Lower leg skin (tissue), 4 donors: ENCODE measurements around the gene PLB1. TPM values are rescaled to one million over a fixed set of nuclear protein-coding genes. Genes with fewer than 3 reads are reported as not detected.

Experiments used
- DNase-seq, 2 donors: peaks; one replicate each; pipeline ENCODE4 v3.0.0-alpha.2; 2019; ENCODE audit warnings: low spot score in 2 of 2
- H3K4me3 ChIP-seq: fragments of 200-600 bp; sonication (generic); 2 replicates; pipeline ENCODE4 v1.5.1; 2017; ENCODE audit warnings: mild to moderate bottlenecking, low read depth; ENCODE audit not compliant: poor library complexity, severe bottlenecking
- POLR2A ChIP-seq, 2 donors: fragments of 450-650 bp; IDR thresholded peaks; one replicate each; pipeline ENCODE4 v1.6.1; 2016 to 2017; ENCODE audit warnings: antibody characterized with exemption in 2 of 2, mild to moderate bottlenecking in 1 of 2, moderate library complexity in 1 of 2
- WGBS, 2 donors: methylation state at CpG; one replicate each; pipeline ENCODE4 v1.1.5; 2018; 5-methylcytosine and 5-hydroxymethylcytosine counted together
- intact Hi-C: fragments of 100-400 bp; cut with DNase I; formaldehyde crosslinking; loops from one replicate; pipeline ENCODE4 v1.15.0; 2023; ENCODE audit warnings: low total_unique reads
- total RNA-seq, 4 donors: library from RNA; depleted of rRNA; stranded (reverse); fragments of >200 nt; gene quantifications; one replicate each; pipeline ENCODE4 v1.1.0, GENCODE V29; 2016
- TF ChIP-seq, protein P1 (sequence below), 3 donors: fragments of 450-650 bp; IDR thresholded peaks; one replicate each; pipeline ENCODE4 v1.5.1; 2016; ENCODE audit warnings: antibody characterized with exemption in 3 of 3, mild to moderate bottlenecking in 3 of 3, moderate library complexity in 2 of 3

The PLB1 gene
- total RNA-seq, 4 donors from 2014 or later = 3.4 to 10.3 (median 8.9) TPM

DNA sequence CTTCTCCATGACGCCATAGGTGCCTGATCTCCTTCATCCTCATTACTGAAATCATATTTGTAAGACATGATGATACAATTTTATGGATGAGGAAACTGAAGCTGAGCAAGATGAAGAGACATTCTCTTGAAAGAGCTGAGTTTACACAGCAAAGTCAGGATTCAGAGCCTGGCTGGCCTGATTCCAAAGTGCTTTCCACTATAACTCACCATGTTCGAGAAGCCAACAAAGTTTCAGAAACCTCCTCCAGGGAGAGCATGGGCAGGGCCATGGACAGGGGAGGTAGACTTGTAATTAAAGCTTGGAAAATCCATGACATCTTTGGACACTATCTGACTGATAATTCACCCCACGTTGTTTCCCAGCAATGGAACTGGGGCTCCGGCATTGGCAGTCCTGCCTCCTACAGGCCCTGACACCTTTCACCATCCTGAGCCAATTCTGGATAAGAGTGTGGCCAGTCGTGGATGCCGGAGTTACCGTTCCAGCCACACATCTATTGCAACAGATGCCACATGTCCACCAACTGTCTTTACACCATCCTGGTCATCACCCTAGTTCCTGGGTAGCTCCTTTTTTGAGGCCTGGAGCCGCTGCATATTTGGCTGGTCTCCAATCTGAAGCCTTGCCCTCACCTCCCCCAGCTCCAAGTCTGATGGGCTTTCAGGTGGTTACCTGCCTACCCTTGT, 170.8 kb downstream of the PLB1 start:
- 55 to 77% methylated on average over 8 of the region's 8 CpGs for WGBS, 2 donors
- no peak for TF ChIP-seq POLR2A (IDR thresholded peaks at IDR 0.05)
- TF ChIP-seq, protein P1, sequence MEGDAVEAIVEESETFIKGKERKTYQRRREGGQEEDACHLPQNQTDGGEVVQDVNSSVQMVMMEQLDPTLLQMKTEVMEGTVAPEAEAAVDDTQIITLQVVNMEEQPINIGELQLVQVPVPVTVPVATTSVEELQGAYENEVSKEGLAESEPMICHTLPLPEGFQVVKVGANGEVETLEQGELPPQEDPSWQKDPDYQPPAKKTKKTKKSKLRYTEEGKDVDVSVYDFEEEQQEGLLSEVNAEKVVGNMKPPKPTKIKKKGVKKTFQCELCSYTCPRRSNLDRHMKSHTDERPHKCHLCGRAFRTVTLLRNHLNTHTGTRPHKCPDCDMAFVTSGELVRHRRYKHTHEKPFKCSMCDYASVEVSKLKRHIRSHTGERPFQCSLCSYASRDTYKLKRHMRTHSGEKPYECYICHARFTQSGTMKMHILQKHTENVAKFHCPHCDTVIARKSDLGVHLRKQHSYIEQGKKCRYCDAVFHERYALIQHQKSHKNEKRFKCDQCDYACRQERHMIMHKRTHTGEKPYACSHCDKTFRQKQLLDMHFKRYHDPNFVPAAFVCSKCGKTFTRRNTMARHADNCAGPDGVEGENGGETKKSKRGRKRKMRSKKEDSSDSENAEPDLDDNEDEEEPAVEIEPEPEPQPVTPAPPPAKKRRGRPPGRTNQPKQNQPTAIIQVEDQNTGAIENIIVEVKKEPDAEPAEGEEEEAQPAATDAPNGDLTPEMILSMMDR (IDR thresholded peaks at IDR 0.05) = no peak
- intact Hi-C loops = no loop called here
- H3K4me3 ChIP-seq = no peak overlapping the region
- no peak for DNase-seq

DNA sequence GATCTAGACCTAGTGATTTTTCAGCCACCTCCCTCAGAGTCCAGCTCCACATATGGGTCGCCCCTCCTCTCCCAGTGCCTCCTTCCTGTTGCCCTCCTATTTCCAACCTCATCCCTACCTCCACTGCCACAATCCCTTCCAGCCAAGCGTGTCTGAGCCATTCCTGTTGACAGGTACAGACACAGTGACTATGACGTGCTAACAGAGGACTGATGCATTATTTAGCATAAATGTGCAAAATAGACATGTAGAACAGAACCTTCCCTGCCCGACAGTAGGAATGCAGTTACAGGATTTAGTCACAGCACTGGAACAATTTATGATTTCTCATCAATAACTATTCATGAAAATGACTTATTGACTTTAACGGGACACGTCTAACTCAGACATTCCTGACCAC, 171.4 kb downstream of the PLB1 start:
- TF ChIP-seq POLR2A (IDR thresholded peaks at IDR 0.05) = no peak
- TF ChIP-seq, protein P1 (IDR thresholded peaks at IDR 0.05) = no peak
- no peak overlapping the region for H3K4me3 ChIP-seq
- DNase-seq = no peak
- 67 to 77% methylated on average over 6 of the region's 6 CpGs for WGBS, 2 donors
- intact Hi-C loops = no loop called here

DNA sequence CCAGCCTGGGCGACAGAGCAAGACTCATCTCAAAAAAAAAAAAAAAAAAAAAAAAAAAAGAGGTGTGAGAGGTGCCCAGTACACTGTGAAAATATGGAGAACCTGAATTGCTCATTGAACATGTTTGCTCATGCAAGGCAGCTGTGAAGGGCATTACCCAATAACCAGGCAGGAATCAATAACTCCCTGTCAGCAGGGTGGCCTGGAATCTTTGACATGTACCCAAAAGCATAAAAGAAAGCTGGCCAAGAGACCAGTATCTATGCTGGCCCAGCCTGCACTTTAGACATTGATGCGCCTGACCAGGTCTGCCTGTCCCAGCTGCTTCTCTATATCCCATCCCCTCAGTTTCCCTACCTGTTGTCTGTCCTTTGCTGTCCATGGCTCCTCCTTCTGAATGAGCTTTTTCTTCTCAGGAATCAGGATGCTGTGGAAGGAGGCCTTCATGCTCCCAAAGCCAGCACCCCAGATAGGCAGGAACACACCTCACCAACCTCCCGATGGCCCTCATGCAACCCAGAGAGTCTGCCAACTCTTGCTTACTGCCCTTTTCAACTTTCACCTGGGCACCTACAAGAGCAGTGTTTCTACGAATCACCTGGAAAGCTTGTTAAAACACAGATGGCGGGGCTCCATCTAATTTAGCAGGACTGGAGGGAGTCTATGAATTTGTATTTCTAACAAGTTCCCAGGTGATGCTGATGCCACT, 172.4 kb downstream of the PLB1 start:
- DNase-seq = no peak
- H3K4me3 ChIP-seq = no peak overlapping the region
- intact Hi-C loops = no loop called here
- WGBS, 2 donors = 83 to 88% methylated on average over 5 of the region's 5 CpGs
- TF ChIP-seq POLR2A (IDR thresholded peaks at IDR 0.05) = no peak
- TF ChIP-seq, protein P1 (IDR thresholded peaks at IDR 0.05) = no peak

DNA sequence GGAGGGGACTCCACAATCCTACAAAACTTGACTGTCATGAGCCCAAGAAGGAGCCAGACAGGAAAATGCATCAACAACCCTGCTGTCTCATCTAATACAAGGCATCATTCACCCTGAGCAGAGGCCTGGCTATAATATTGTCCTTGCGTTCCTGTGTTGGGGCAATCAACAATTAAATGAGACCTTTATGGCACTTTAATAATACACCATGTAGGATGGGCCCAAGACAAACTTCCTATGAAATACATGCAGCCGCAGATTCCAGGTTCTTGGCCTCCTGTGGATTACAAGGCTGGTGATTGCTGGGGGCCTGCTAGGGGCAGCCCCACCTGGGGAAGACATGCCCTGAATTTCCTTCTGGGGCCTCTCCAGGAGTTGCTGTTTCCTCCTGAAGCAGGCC, 173.0 kb downstream of the PLB1 start:
- intact Hi-C loops = no loop called here

DNA sequence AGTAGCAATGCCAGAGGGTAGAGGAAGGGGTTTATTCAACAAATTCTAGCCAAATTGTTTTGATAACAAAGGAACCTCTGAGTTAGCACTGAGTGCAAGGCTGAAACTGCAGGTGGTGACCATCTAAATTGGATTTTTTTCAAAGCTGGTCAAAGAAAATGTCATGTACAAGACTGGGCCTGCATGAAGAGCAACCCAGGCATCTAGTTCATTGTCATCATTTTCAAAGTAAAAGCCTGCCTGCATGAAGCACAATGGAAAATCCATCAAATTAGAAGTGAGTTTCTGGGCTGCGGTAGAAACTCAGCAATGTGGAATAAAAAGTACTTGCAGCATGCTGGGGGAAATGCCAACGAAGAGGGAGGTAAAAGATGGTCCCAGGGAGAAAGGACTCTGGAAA, 175.0 kb downstream of the PLB1 start:
- no peak for DNase-seq
- no peak overlapping the region for H3K4me3 ChIP-seq
- 72 to 75% methylated on average over 2 of the region's 2 CpGs for WGBS, 2 donors
- intact Hi-C loops = no loop called here
- TF ChIP-seq, protein P1 (IDR thresholded peaks at IDR 0.05) = no peak
- TF ChIP-seq POLR2A (IDR thresholded peaks at IDR 0.05) = no peak

More for the DNA sequence above, 173.0 kb downstream of the PLB1 start:
- no peak overlapping the region for H3K4me3 ChIP-seq
- no peak for TF ChIP-seq POLR2A (IDR thresholded peaks at IDR 0.05)
- TF ChIP-seq, protein P1 (IDR thresholded peaks at IDR 0.05) = no peak
- 92 to 93% methylated on average over 2 of the region's 2 CpGs for WGBS, 2 donors
- no peak for DNase-seq
